ENCODE results near the gene CLNK. TPM values are rescaled to one million over a fixed set of nuclear protein-coding genes. Genes with fewer than 3 reads are reported as not detected.

The CLNK gene, protein sequence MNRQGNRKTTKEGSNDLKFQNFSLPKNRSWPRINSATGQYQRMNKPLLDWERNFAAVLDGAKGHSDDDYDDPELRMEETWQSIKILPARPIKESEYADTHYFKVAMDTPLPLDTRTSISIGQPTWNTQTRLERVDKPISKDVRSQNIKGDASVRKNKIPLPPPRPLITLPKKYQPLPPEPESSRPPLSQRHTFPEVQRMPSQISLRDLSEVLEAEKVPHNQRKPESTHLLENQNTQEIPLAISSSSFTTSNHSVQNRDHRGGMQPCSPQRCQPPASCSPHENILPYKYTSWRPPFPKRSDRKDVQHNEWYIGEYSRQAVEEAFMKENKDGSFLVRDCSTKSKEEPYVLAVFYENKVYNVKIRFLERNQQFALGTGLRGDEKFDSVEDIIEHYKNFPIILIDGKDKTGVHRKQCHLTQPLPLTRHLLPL
- total RNA-seq, result under 1 TPM in 7 of 8 experiments, not detected in 1; 0.05 to 0.21 (median 0.08) TPM

DNA sequence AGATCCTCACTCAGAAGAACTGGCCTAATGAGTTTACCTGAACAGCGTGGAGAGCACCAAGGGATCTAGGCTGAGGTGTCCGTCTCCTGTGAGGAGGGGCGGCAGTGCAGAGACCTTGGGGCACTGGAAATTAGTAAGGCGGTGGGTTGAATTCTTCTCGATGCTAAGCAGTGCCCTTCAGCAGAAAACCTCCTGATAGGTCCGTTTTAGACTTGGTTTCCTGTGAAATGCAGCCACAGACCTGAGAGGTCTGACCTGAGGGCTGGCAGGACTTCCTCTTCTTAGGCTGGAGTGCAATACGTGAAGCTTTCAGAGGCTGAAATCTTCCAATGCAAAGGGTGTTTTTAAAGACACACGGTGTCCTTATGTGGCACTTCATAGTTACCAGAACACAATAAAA lies at the start of gene CLNK:
CLNK (minus strand) TSS at position 138 of the 400 bp plus-strand sequence. CDS start 16,899 bp downstream, outside the sequence.
- H3K27ac ChIP-seq, result no peak within 1 kb of the TSS
- H3K4me3 ChIP-seq, result no peak within 1 kb of the TSS
- H3K4me1 ChIP-seq (replicated peaks in 1 of 2), result no peaks in the 10 kb centered on the region
- 0 to 100% (median 71%) methylated on average over 1 to 5 of the region's 8 CpGs; no CpG with 5 or more reads in 2 of the 10 experiments for WGBS, 10 experiments
- ATAC-seq (replicated peaks in 6 of 8), result no peak
- in situ Hi-C loops (cut with MboI; ENCODE audit: low pct_unique_long_range_greater_than_20kb in 2 of 9, low sequenced_read_pairs in 9 of 9, unreplicated experiment in 9 of 9), result no loop called here

DNA sequence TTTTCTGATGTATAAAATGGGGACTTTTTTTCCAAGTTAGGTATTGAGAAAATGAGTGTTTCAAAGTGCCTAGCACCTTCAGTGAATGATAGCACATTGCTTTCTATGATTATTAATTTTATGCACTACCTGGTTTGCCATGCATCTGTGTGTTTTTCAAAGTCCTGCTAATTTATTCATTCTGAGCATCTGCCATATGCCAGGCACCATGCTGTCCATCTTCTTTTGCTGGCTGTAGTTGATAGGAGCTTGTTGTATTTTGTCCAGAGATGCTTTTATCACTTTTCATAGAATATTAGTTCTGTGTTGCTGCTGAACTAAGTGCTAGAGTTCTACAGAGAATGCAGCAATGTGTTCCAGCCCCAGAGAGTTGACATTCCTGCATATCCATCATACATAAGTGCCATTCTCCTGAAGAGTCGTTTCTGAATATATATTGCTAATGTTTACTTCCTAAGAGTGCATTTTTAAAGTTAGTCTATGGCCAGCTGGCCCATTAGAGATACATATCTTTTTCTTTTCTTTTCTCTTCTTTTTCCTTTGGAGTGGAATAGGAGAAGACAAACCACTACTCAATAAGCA lies 49.0 kb upstream of the CLNK start:
- Histone ChIP-seq H3K27ac (no peak overlapping the region), H3K4me1 (replicated peaks in 1 of 2) (peaks cover 0 to 7% of the 10 kb centered on the region in 2 donors), H3K4me3 (no peak overlapping the region)
- WGBS, 10 experiments, result 0 to 50% (median 21%) methylated on average over 1 of the region's 1 CpG; no CpG with 5 or more reads in 4 of the 10 experiments
- ATAC-seq (replicated peaks in 6 of 8), result peak in 3 of 8 experiments; percentile 37 to 68 (median 51)
- in situ Hi-C loops (cut with MboI; ENCODE audit: low pct_unique_long_range_greater_than_20kb in 2 of 9, low sequenced_read_pairs in 9 of 9, unreplicated experiment in 9 of 9), result no loop called here

DNA sequence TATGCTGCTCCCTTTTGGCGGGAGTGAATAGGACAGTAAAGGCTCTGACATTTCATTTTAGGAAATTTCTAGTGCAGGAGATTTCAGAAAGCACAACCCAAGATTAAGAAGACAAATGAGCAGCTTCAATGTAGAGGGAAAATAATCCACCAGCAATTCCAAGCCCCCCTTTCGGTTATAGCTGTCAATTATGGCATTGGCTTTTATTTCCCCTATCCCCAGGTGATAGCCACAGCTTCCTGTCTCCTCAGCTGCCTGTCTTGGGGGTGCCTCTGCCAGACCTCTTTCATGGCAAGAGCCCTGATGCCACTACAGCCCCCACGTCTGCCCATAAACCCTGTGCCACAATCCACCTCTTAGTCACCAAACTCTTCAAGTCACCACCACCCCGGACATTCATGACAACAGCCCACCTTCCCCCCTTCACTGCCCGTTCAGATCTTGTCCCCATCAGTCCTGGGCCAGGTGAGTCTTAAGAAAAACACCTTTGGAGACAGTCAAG lies 48.4 kb upstream of the CLNK start:
- H3K4me3 ChIP-seq, result no peak overlapping the region
- H3K27ac ChIP-seq, result no peak overlapping the region
- ATAC-seq (replicated peaks in 6 of 8), result no peak
- peaks cover 0 to 7% of the 10 kb centered on the region in 2 donors for H3K4me1 ChIP-seq (replicated peaks in 1 of 2)
- WGBS, 10 experiments, result 17 to 100% (median 82%) methylated on average over 1 to 4 of the region's 5 CpGs; no CpG with 5 or more reads in 2 of the 10 experiments
- in situ Hi-C loops (cut with MboI; ENCODE audit: low pct_unique_long_range_greater_than_20kb in 2 of 9, low sequenced_read_pairs in 9 of 9, unreplicated experiment in 9 of 9), result no loop called here

DNA sequence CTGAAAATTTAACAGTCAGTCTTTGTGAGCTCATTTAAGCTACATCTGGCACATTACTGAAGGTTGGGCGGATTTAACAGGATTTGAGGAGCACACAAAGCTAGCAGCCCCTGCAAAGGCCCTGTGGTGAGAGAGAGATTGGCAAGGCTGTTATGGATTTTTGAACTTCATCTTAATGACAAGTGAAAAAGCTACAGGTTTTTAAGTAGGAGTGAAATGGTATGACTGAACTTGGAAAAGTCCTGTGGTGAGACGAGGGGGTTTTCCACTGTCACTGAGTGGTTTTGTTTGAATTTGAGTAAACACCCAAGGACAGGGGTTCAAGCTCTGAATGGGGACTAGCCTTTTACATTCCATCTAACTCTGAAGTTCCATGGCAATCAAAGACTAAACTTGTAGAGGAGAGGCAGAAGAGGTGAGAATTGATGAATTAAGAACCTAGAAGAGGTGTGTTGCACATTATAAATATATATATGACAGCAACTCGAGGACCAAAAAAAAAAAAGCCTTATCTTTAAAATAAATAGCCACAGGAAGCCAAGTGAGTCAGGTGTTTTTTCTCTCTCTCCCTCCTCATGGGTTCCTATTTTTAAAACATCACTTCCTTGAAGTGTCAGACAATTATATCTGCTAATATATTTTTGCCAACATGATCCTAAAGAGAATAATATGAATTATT lies 47.8 kb upstream of the CLNK start:
- in situ Hi-C loops (cut with MboI; ENCODE audit: low pct_unique_long_range_greater_than_20kb in 2 of 9, low sequenced_read_pairs in 9 of 9, unreplicated experiment in 9 of 9), result no loop called here
- 0 to 70% (median 42%) methylated on average over 1 to 3 of the region's 3 CpGs; no CpG with 5 or more reads in 2 of the 10 experiments for WGBS, 10 experiments

DNA sequence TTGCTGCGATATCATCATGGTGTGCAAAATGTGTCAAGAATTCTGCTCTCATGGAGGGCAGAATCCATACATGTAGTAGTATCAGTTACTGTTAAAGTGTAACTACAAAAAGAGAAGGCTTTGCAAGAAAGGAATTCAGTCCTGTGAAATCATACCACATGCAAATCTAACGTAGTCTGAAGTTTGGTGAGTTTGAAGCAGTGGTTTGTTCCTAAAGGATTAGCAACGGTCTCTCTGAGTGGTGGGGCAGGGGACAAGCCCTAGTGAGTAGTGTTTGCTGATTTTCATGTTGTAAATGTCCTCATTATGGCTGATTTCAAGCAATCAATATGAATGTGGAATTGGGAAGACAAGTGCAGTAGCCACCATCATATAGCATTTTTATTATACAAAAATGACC lies 47.1 kb upstream of the CLNK start:
- ATAC-seq (replicated peaks in 6 of 8), result no peak
- in situ Hi-C loops (cut with MboI; ENCODE audit: low pct_unique_long_range_greater_than_20kb in 2 of 9, low sequenced_read_pairs in 9 of 9, unreplicated experiment in 9 of 9), result no loop called here
- 0 to 100% (median 86%) methylated on average over 1 to 3 of the region's 3 CpGs; no CpG with 5 or more reads in 1 of the 10 experiments for WGBS, 10 experiments

More for the DNA sequence above, 47.8 kb upstream of the CLNK start:
- ATAC-seq (replicated peaks in 6 of 8), result no peak
- H3K4me1 ChIP-seq (replicated peaks in 1 of 2), result peaks cover 0 to 5% of the 10 kb centered on the region in 2 donors
- H3K27ac ChIP-seq, result no peak overlapping the region
- no peak overlapping the region for H3K4me3 ChIP-seq

DNA sequence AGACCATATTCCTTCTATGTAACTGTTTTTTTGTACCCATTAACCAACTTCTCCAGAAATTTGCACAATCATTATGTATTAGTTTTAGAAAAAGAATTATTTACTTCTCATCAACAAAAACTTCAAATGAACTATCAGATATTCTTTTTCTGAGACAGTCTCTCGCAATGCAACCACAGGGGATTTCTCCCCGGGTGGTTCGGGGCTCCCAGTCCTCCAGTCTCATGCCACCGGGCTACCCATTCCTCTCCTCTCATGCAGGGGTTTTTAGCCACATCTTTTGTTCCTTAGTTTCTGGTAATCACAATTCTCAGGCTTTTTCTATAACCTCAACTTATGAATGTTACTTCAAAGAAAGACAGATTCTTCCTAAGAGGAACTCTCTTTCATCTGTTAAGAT lies 46.6 kb upstream of the CLNK start:
- H3K4me3 ChIP-seq, result no peak overlapping the region
- no peaks in the 10 kb centered on the region for H3K4me1 ChIP-seq (replicated peaks in 1 of 2)
- 28 to 90% (median 58%) methylated on average over 2 to 4 of the region's 4 CpGs; no CpG with 5 or more reads in 2 of the 10 experiments for WGBS, 10 experiments
- no peak for ATAC-seq (replicated peaks in 6 of 8)
- H3K27ac ChIP-seq, result no peak overlapping the region
- in situ Hi-C loops (cut with MboI; ENCODE audit: low pct_unique_long_range_greater_than_20kb in 2 of 9, low sequenced_read_pairs in 9 of 9, unreplicated experiment in 9 of 9), result no loop called here

More for the DNA sequence above, 47.1 kb upstream of the CLNK start:
- H3K4me3 ChIP-seq, result no peak overlapping the region
- no peaks in the 10 kb centered on the region for H3K4me1 ChIP-seq (replicated peaks in 1 of 2)
- H3K27ac ChIP-seq, result no peak overlapping the region

DNA sequence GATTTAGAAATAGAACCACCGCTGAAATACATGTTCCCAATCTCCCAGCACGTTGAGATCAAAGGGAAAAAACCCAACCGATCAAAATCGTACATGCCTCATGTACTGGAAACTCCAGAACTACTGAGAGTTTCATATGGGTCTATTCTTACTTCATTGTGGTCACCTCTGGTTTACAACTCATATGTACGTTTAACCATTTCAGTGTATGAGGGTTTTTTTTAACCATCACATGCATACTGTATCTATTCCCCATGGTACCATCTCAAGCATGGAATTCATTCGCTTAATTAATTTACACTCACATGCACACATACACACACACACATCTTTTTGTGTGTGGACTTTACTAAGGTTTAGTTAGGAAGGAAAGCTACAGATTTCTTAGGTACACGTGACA lies 46.0 kb upstream of the CLNK start:
- WGBS, 10 experiments, result 4 to 100% (median 91%) methylated on average over 1 to 7 of the region's 7 CpGs
- H3K27ac ChIP-seq, result no peak overlapping the region
- no peaks in the 10 kb centered on the region for H3K4me1 ChIP-seq (replicated peaks in 1 of 2)
- ATAC-seq (replicated peaks in 6 of 8), result no peak
- H3K4me3 ChIP-seq, result no peak overlapping the region
- in situ Hi-C loops (cut with MboI; ENCODE audit: low pct_unique_long_range_greater_than_20kb in 2 of 9, low sequenced_read_pairs in 9 of 9, unreplicated experiment in 9 of 9), result no loop called here

DNA sequence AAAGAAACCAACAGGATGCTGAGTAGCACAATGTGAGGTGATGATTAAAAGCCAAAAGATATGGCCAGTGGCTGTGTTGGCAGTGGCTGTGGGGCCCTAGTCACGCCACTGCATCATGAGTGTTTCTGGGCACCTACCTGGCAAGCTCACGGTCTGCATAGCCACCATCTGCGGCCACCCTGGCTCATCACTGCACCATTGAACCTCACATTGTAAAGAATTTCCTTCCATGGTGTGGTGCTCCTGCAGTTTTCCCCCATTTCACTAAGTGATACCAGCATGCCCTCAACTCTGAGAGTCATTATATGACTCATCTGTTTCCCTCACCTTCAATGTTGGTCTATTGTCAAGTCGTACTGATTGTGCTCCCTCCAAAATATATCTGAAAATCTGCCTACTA lies 45.5 kb upstream of the CLNK start:
- in situ Hi-C loops (cut with MboI; ENCODE audit: low pct_unique_long_range_greater_than_20kb in 2 of 9, low sequenced_read_pairs in 9 of 9, unreplicated experiment in 9 of 9), result no loop called here
- Histone ChIP-seq H3K27ac (no peak overlapping the region), H3K4me3 (no peak overlapping the region), H3K4me1 (replicated peaks in 1 of 2) (no peaks in the 10 kb centered on the region)
- ATAC-seq (replicated peaks in 6 of 8), result no peak
- 0 to 100% (median 58%) methylated on average over 1 to 4 of the region's 4 CpGs; no CpG with 5 or more reads in 1 of the 10 experiments for WGBS, 10 experiments

DNA sequence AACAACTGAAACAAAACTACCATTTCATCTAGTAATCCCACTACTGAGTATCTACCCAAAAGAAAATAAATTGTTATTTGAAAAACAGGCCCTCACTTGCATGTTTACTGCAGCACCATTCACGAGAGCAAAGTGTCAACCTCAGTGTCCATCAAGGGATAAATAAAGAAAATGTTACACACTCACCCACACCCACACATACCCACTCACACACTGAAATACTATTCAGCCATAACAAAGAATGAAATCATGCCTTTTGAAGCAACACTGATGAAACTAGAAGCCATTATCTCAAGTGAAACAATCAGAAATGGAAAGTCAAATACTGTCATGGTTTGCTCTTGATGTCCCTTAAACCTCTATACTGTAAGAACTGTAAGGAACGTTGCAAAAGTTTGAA lies 44.8 kb upstream of the CLNK start:
- Histone ChIP-seq H3K27ac (no peak overlapping the region), H3K4me1 (replicated peaks in 1 of 2) (no peaks in the 10 kb centered on the region), H3K4me3 (no peak overlapping the region)
- ATAC-seq (replicated peaks in 6 of 8), result no peak
- 0 to 100% (median 71%) methylated on average over 1 to 2 of the region's 2 CpGs; no CpG with 5 or more reads in 1 of the 10 experiments for WGBS, 10 experiments
- in situ Hi-C loops (cut with MboI; ENCODE audit: low pct_unique_long_range_greater_than_20kb in 2 of 9, low sequenced_read_pairs in 9 of 9, unreplicated experiment in 9 of 9), result no loop called here

DNA sequence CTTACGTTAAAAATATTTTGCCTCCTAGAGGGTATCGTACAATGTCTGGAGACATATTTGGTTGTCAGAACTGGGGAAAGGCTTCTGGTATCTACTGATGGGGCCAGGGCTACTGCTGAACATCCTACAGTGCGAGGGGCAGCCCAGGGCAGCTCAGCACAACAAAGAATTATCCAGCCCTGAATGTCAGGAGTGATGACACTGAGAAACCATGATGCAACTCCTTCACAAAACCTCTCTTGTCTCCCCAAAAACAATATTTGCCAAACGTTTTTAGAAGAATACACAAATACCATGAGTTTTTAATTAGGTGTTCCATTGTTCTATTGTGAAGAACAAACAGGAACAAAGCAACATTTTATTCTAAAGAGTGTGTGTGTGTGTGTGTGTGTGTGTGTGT lies 43.4 kb upstream of the CLNK start:
- WGBS, 10 experiments, result 0 to 100% (median 48%) methylated on average over 1 to 4 of the region's 4 CpGs

DNA sequence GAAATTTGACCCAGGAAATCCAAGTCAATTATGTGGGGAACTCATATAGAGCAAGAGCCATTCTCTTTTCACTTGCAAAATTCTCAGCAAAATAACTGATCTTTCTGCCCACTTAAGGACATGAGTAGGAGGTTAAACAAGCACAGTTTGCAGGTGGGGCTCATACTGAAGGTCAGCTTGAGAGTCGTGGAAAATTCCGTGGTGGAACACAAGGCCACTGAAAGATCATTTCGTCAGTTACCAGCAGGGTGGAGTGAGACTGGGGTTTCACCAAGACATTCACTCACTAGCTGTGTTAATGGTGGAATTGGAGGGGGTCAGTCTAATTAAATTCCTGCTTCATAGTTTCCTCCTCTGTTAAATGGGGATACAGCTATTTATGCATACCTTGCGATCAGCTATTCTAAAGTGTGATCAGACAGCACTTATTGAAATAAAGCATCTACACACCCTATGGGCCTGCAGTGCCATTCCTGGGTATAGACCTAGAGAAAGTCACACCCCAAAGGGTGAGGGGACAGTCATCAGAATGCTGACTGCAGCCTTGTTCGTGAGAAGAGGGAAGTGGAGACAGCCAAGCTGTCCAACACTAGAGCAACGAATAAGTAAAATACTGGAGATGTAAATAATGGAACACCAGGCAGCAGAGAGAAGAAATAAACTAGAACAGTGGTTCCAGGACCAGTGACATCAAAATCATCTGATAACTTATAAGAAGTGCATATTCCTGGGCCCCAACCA lies 42.7 kb upstream of the CLNK start:
- Histone ChIP-seq H3K27ac (no peak overlapping the region), H3K4me1 (replicated peaks in 1 of 2) (no peaks in the 10 kb centered on the region), H3K4me3 (no peak overlapping the region)
- in situ Hi-C loops (cut with MboI; ENCODE audit: low pct_unique_long_range_greater_than_20kb in 2 of 9, low sequenced_read_pairs in 9 of 9, unreplicated experiment in 9 of 9), result no loop called here
- no peak for ATAC-seq (replicated peaks in 6 of 8)
- WGBS, 10 experiments, result 12 to 80% (median 53%) methylated on average over 2 to 6 of the region's 6 CpGs

More for the DNA sequence above, 43.4 kb upstream of the CLNK start:
- ATAC-seq (replicated peaks in 6 of 8), result no peak
- no peak overlapping the region for H3K4me3 ChIP-seq
- H3K4me1 ChIP-seq (replicated peaks in 1 of 2), result no peaks in the 10 kb centered on the region
- in situ Hi-C loops (cut with MboI; ENCODE audit: low pct_unique_long_range_greater_than_20kb in 2 of 9, low sequenced_read_pairs in 9 of 9, unreplicated experiment in 9 of 9), result no loop called here
- H3K27ac ChIP-seq, result no peak overlapping the region

DNA sequence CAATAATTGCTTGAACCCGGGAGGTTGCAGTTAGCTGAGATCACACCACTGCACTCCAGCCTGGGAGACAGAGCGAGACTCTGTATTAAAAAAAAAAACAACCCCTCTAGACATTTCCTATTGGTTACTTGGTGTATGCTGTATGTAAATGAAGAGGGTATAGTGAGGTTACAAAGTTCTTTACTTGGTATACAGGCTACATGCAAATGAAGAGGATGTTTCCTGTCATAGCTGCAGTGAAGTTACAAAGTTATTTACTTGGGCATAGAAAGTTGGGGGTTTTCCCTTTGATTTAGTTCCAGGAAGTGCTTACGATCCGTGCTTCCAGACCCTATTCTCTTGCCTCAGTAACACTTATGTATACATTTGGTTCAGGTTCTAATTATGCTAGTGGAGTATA lies 38.4 kb upstream of the CLNK start:
- ATAC-seq (replicated peaks in 6 of 8), result no peak
- no peak overlapping the region for H3K27ac ChIP-seq
- no peak overlapping the region for H3K4me3 ChIP-seq
- H3K4me1 ChIP-seq (replicated peaks in 1 of 2), result no peaks in the 10 kb centered on the region
- in situ Hi-C loops (cut with MboI; ENCODE audit: low pct_unique_long_range_greater_than_20kb in 2 of 9, low sequenced_read_pairs in 9 of 9, unreplicated experiment in 9 of 9), result no loop called here
- WGBS, 10 experiments, result 0 to 88% (median 76%) methylated on average over 1 to 4 of the region's 4 CpGs; no CpG with 5 or more reads in 3 of the 10 experiments
